Activated CD4-positive, alpha-beta T cell treated with anti-CD3 and anti-CD28 coated beads, Interleukin-2, Interleukin-4, amounts not matched to agents 100 ng/mL and 50 ng/mL, durations not matched to agents 16 hours and 8 hours (primary cell): ENCODE results near the gene GAB2.
"Not testable (repeated sequence)": the region's sequence is repeated elsewhere in the genome, so short reads cannot be mapped to it uniquely, and the experiment has no call there.

Experiments used
- DNase-seq: peaks from one replicate; pipeline ENCODE4 v3.0.0-alpha.2; 2020; ENCODE audit warnings: low spot score

GAB2 gene

GRCh38 chr11:78370406-78371172 is 47.0 kb downstream of the GAB2 start:
- DNase-seq: no peak

GRCh38 chr11:78365381-78365792 is 52.2 kb downstream of the GAB2 start:
- DNase-seq: no peak

GRCh38 chr11:78364128-78364751 is 53.4 kb downstream of the GAB2 start:
- DNase-seq: no peak

GRCh38 chr11:78363024-78363619 is 54.5 kb downstream of the GAB2 start:
- no peak for DNase-seq

GRCh38 chr11:78361228-78361627 is 56.4 kb downstream of the GAB2 start:
- no peak for DNase-seq

- DNase-seq: no peak
Measured at GRCh38 chr11:78359921-78360320, 57.7 kb downstream of the GAB2 start.

GRCh38 chr11:78357924-78358323 is 59.7 kb downstream of the GAB2 start:
- DNase-seq: not testable (repeated sequence)

GRCh38 chr11:78357425-78357824 is 60.2 kb downstream of the GAB2 start:
- not testable (repeated sequence) for DNase-seq

GRCh38 chr11:78355742-78356141 is 61.9 kb downstream of the GAB2 start:
- not testable (repeated sequence) for DNase-seq

GRCh38 chr11:78355309-78355705 is 62.3 kb downstream of the GAB2 start:
- no peak for DNase-seq

- DNase-seq: no peak
Measured at GRCh38 chr11:78354408-78355308, 63.0 kb downstream of the GAB2 start.

GRCh38 chr11:78351979-78352841 is 65.4 kb downstream of the GAB2 start:
- no peak for DNase-seq

- no peak for DNase-seq
Measured at GRCh38 chr11:78351193-78351592, 66.4 kb downstream of the GAB2 start.

- DNase-seq: no peak
Measured at GRCh38 chr11:78350646-78351165, 66.9 kb downstream of the GAB2 start.

- DNase-seq: no peak
Measured at GRCh38 chr11:78350091-78350645, 67.5 kb downstream of the GAB2 start.

GRCh38 chr11:78349624-78350023 is 68.0 kb downstream of the GAB2 start:
- DNase-seq: no peak

- DNase-seq: no peak
Measured at GRCh38 chr11:78349114-78349513, 68.5 kb downstream of the GAB2 start.

GRCh38 chr11:78347956-78348355 is 69.7 kb downstream of the GAB2 start:
- no peak for DNase-seq

- DNase-seq: no peak
Measured at GRCh38 chr11:78346799-78347198, 70.8 kb downstream of the GAB2 start.

GRCh38 chr11:78345450-78345849 is 72.2 kb downstream of the GAB2 start:
- no peak for DNase-seq

GRCh38 chr11:78344676-78345075 is 72.9 kb downstream of the GAB2 start:
- no peak for DNase-seq
